Activated T-cell treated with anti-CD3 and anti-CD28 coated beads, Interleukin-2, amount 50 U/mL, for 24 hours (primary cell): ENCODE measurements around the gene RNLS.
A peak's percentile ranks its signal among the peaks of the same experiment; 100 is the strongest.

ENCODE experiments used
- DNase-seq: peaks from one replicate; pipeline ENCODE4 v3.0.0-alpha.2; 2020
- H3K27ac Mint-ChIP-seq: 2 replicates; pipeline ENCODE4 v1.8.0; 2020; ENCODE audit warnings: mild to moderate bottlenecking, mixed read lengths
- H3K27me3 Mint-ChIP-seq: 2 replicates; pipeline ENCODE4 v1.8.0; 2020; ENCODE audit warnings: mixed read lengths
- H3K36me3 Mint-ChIP-seq: 2 replicates; pipeline ENCODE4 v1.8.0; 2020; ENCODE audit warnings: low read depth, mixed read lengths
- H3K4me1 Mint-ChIP-seq: 2 replicates; pipeline ENCODE4 v1.8.0; 2020; ENCODE audit warnings: low read depth, mixed read lengths
- H3K4me3 Mint-ChIP-seq: 2 replicates; pipeline ENCODE4 v1.8.0; 2020; ENCODE audit warnings: mild to moderate bottlenecking, moderate library complexity, mixed read lengths
- H3K9me3 Mint-ChIP-seq: 2 replicates; pipeline ENCODE4 v1.8.0; 2020; ENCODE audit warnings: mixed read lengths

Gene RNLS

GRCh38 chr10:88256013-88256680, 327.0 kb downstream of the RNLS start:
- H3K36me3 Mint-ChIP-seq, result no peaks in the 10 kb centered on the region
- H3K4me1 Mint-ChIP-seq, result peaks cover 14% of the 10 kb centered on the region
- no peaks in the 10 kb centered on the region for H3K27me3 Mint-ChIP-seq
- no peak for DNase-seq
- H3K27ac Mint-ChIP-seq, result no peak overlapping the region
- H3K9me3 Mint-ChIP-seq, result no peaks in the 10 kb centered on the region
- no peak overlapping the region for H3K4me3 Mint-ChIP-seq

- Mint-ChIP-seq H3K27ac (peak overlapping the region; percentile 19), H3K27me3 (no peaks in the 10 kb centered on the region), H3K36me3 (no peaks in the 10 kb centered on the region), H3K4me1 (peaks cover 7% of the 10 kb centered on the region), H3K4me3 (no peak overlapping the region), H3K9me3 (no peaks in the 10 kb centered on the region)
- DNase-seq, result no peak
These were observed 329.0 kb downstream of the RNLS start for GRCh38 chr10:88254091-88254490.

- H3K4me1 Mint-ChIP-seq, result peaks cover 7% of the 10 kb centered on the region
- H3K27ac Mint-ChIP-seq, result no peak overlapping the region
- no peak for DNase-seq
- H3K36me3 Mint-ChIP-seq, result no peaks in the 10 kb centered on the region
- no peaks in the 10 kb centered on the region for H3K27me3 Mint-ChIP-seq
- no peaks in the 10 kb centered on the region for H3K9me3 Mint-ChIP-seq
- H3K4me3 Mint-ChIP-seq, result no peak overlapping the region
These were observed 329.5 kb downstream of the RNLS start for GRCh38 chr10:88253622-88254021.

GRCh38 chr10:88253128-88253527, 330.0 kb downstream of the RNLS start:
- H3K9me3 Mint-ChIP-seq, result no peaks in the 10 kb centered on the region
- no peak overlapping the region for H3K4me3 Mint-ChIP-seq
- DNase-seq, result no peak
- H3K4me1 Mint-ChIP-seq, result peaks cover 7% of the 10 kb centered on the region
- no peaks in the 10 kb centered on the region for H3K36me3 Mint-ChIP-seq
- H3K27me3 Mint-ChIP-seq, result no peaks in the 10 kb centered on the region
- no peak overlapping the region for H3K27ac Mint-ChIP-seq

- no peaks in the 10 kb centered on the region for H3K9me3 Mint-ChIP-seq
- no peak overlapping the region for H3K4me3 Mint-ChIP-seq
- no peaks in the 10 kb centered on the region for H3K36me3 Mint-ChIP-seq
- DNase-seq, result no peak
- no peaks in the 10 kb centered on the region for H3K27me3 Mint-ChIP-seq
- peaks cover 17% of the 10 kb centered on the region for H3K4me1 Mint-ChIP-seq
- no peak overlapping the region for H3K27ac Mint-ChIP-seq
These were observed 333.7 kb downstream of the RNLS start for GRCh38 chr10:88249450-88249849.

- Mint-ChIP-seq H3K4me3 (no peak overlapping the region), H3K9me3 (no peaks in the 10 kb centered on the region), H3K36me3 (no peaks in the 10 kb centered on the region), H3K27ac (no peak overlapping the region), H3K4me1 (peaks cover 13% of the 10 kb centered on the region), H3K27me3 (no peaks in the 10 kb centered on the region)
- DNase-seq, result no peak
These were observed 336.4 kb downstream of the RNLS start for GRCh38 chr10:88246675-88247074.

- DNase-seq, result no peak
- Mint-ChIP-seq H3K4me3 (no peak overlapping the region), H3K27me3 (no peaks in the 10 kb centered on the region)
These were observed 337.1 kb downstream of the RNLS start for GRCh38 chr10:88245974-88246511.

GRCh38 chr10:88244781-88245625, 338.1 kb downstream of the RNLS start:
- DNase-seq, result no peak
- Mint-ChIP-seq H3K4me3 (no peak overlapping the region), H3K9me3 (no peaks in the 10 kb centered on the region), H3K4me1 (peaks cover 13% of the 10 kb centered on the region), H3K27ac (no peak overlapping the region), H3K36me3 (no peaks in the 10 kb centered on the region), H3K27me3 (no peaks in the 10 kb centered on the region)

More at GRCh38 chr10:88245974-88246511, 337.1 kb downstream of the RNLS start:
- no peaks in the 10 kb centered on the region for H3K36me3 Mint-ChIP-seq
- H3K4me1 Mint-ChIP-seq, result peaks cover 13% of the 10 kb centered on the region
- no peaks in the 10 kb centered on the region for H3K9me3 Mint-ChIP-seq
- no peak overlapping the region for H3K27ac Mint-ChIP-seq

- H3K27me3 Mint-ChIP-seq, result no peaks in the 10 kb centered on the region
- peaks cover 13% of the 10 kb centered on the region for H3K4me1 Mint-ChIP-seq
- no peak overlapping the region for H3K27ac Mint-ChIP-seq
- H3K9me3 Mint-ChIP-seq, result no peaks in the 10 kb centered on the region
- no peak overlapping the region for H3K4me3 Mint-ChIP-seq
- DNase-seq, result no peak
- H3K36me3 Mint-ChIP-seq, result no peaks in the 10 kb centered on the region
These were observed 339.0 kb downstream of the RNLS start for GRCh38 chr10:88243836-88244730.

- no peaks in the 10 kb centered on the region for H3K9me3 Mint-ChIP-seq
- no peaks in the 10 kb centered on the region for H3K27me3 Mint-ChIP-seq
- DNase-seq, result no peak
- no peak overlapping the region for H3K27ac Mint-ChIP-seq
- peaks cover 13% of the 10 kb centered on the region for H3K4me1 Mint-ChIP-seq
- H3K4me3 Mint-ChIP-seq, result no peak overlapping the region
- H3K36me3 Mint-ChIP-seq, result no peaks in the 10 kb centered on the region
These were observed 339.8 kb downstream of the RNLS start for GRCh38 chr10:88243202-88243744.

GRCh38 chr10:88241501-88241900, 341.6 kb downstream of the RNLS start:
- no peak overlapping the region for H3K27ac Mint-ChIP-seq
- no peaks in the 10 kb centered on the region for H3K9me3 Mint-ChIP-seq
- no peak overlapping the region for H3K4me3 Mint-ChIP-seq
- no peak for DNase-seq
- peaks cover 12% of the 10 kb centered on the region for H3K4me1 Mint-ChIP-seq
- H3K36me3 Mint-ChIP-seq, result no peaks in the 10 kb centered on the region
- no peaks in the 10 kb centered on the region for H3K27me3 Mint-ChIP-seq

GRCh38 chr10:88239212-88239611, 343.9 kb downstream of the RNLS start:
- H3K4me1 Mint-ChIP-seq, result peaks cover 4% of the 10 kb centered on the region
- no peaks in the 10 kb centered on the region for H3K36me3 Mint-ChIP-seq
- no peaks in the 10 kb centered on the region for H3K27me3 Mint-ChIP-seq
- H3K4me3 Mint-ChIP-seq, result no peak overlapping the region
- no peak overlapping the region for H3K27ac Mint-ChIP-seq
- no peaks in the 10 kb centered on the region for H3K9me3 Mint-ChIP-seq
- DNase-seq, result no peak

GRCh38 chr10:88238615-88238914, 344.6 kb downstream of the RNLS start:
- H3K9me3 Mint-ChIP-seq, result no peaks in the 10 kb centered on the region
- H3K4me1 Mint-ChIP-seq, result peaks cover 4% of the 10 kb centered on the region
- no peak overlapping the region for H3K4me3 Mint-ChIP-seq
- no peak overlapping the region for H3K27ac Mint-ChIP-seq
- H3K27me3 Mint-ChIP-seq, result no peaks in the 10 kb centered on the region
- no peak for DNase-seq
- no peaks in the 10 kb centered on the region for H3K36me3 Mint-ChIP-seq

GRCh38 chr10:88237896-88238614, 345.1 kb downstream of the RNLS start:
- Mint-ChIP-seq H3K9me3 (no peaks in the 10 kb centered on the region), H3K27ac (no peak overlapping the region), H3K27me3 (no peaks in the 10 kb centered on the region), H3K4me1 (peaks cover 4% of the 10 kb centered on the region), H3K36me3 (no peaks in the 10 kb centered on the region), H3K4me3 (no peak overlapping the region)
- no peak for DNase-seq
